ENCODE data around the gene PIK3R2. TPM values are rescaled to one million over a fixed set of nuclear protein-coding genes. Genes with fewer than 3 reads are reported as not detected.

Gene PIK3R2
- total RNA-seq (2021) = 42.8 and 45.1 TPM in 2 replicates
- long read RNA-seq, partial matches to known transcripts = 0 of 1 reads
- long read RNA-seq, other reads (novel, unspliced or antisense) = 0 of 1 reads

DNA sequence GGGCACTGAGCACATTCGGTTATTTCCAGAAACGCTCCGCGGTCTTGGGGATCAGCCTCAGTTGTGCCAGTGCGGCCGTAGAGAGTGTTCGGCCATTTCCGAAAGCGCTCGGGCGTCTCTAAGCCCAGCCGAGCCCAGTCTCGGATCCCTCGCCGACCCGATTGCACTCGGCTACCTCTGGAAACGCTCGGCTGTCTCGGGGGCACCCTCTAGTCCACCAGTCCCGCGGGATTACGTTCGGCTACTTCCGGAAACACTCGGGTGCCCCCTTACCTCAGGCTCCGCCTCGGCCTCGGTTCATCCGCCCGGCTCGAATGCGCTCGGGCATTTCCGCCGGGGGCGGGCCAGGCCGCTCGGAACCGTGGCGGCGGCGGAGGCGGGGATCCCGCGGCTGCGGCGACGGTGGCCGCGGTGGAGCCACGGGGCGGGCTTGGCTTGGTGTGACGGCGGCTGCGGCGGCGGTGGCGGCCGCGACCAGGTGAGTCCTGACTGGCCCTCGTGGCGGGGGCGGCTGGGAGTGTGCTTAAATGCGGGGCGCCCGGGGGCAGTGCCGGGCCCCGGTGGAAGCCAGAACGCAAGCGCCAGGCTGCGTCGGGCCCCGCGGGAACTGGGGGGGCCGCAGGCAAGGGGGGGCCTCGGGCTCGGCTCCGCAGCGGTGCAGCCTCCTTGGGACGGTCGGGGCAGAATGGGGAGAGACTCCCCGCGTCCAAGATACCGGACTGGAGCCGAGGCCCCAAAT is at the start of gene PIK3R2:
PIK3R2 (plus strand) TSS at position 347 of the 739 bp plus-strand sequence. CDS start 2,717 bp downstream, outside the sequence.
- no peak within 1 kb of the TSS for H2AFZ ChIP-seq (ENCODE audit: low read length)
- peaks cover 4% of the 10 kb centered on the region for H4K20me1 ChIP-seq (ENCODE audit: control insufficient read depth, insufficient read depth, insufficient read length)
- H3K27me3 ChIP-seq (ENCODE audit: insufficient read depth, low read length) = no peaks in the 10 kb centered on the region
- H3K79me1 ChIP-seq (ENCODE audit: insufficient read depth, low read depth, low read length, poor library complexity, severe bottlenecking) = no peaks in the 10 kb centered on the region
- peak within 1 kb of the TSS; percentile 62 for H3K4me2 ChIP-seq (ENCODE audit: insufficient read depth, insufficient read length, low read length)
- Mint-ChIP-seq H3K36me3 (ENCODE audit: insufficient read depth in 1 of 3, low read depth in 3 of 3) (peaks cover 7 to 13% (median 9%) of the 10 kb centered on the region in 3 experiments; a peak in 5 of 7 replicates), H3K27me3 (ENCODE audit: low read depth) (no peaks in the 10 kb centered on the region; the same call in 1 of the 2 replicates), H3K27ac (peak within 1 kb of the TSS; percentile 98 to 99 (median 99)), H3K9me3 (no peaks in the 10 kb centered on the region), H3K4me3 (peak within 1 kb of the TSS; percentile 75 to 84), H3K4me1 (peaks cover 15 to 30% of the 10 kb centered on the region in 2 experiments)
- H4K8ac ChIP-seq (replicated peaks; ENCODE audit: insufficient read length, low read depth, low read length) = no peak within 1 kb of the TSS
- no peak; the same call in 1 of the 3 replicates for TF ChIP-seq CTCF (conservative IDR thresholded peaks at IDR 0.05)
- no CpG with 5 or more reads among the region's 86 CpGs for WGBS (ENCODE audit: extremely low coverage, insufficient read length, low lambda C conversion rate)
- H3K9me3 ChIP-seq (ENCODE audit: control insufficient read depth, low read depth, low read length) = no peaks in the 10 kb centered on the region
- peaks cover 8% of the 10 kb centered on the region for H3K23me2 ChIP-seq (ENCODE audit: insufficient read length, low read depth, low read length, poor library complexity, severe bottlenecking)
- H2BK20ac ChIP-seq (ENCODE audit: low read depth, low read length, poor library complexity, severe bottlenecking) = no peak within 1 kb of the TSS
- H3K23ac ChIP-seq (ENCODE audit: insufficient read length, low read depth, low read length) = no peak within 1 kb of the TSS
- peak within 1 kb of the TSS; percentile 95 for H3K9ac ChIP-seq (ENCODE audit: extremely low read depth, insufficient read length, low read length)
- H4K91ac ChIP-seq (ENCODE audit: insufficient read length, low read depth, low read length) = no peak within 1 kb of the TSS
- H3K14ac ChIP-seq (ENCODE audit: insufficient read depth, low read length) = peak within 1 kb of the TSS; percentile 96
- no peak within 1 kb of the TSS for H3T11ph ChIP-seq (ENCODE audit: low read length)
- no peak within 1 kb of the TSS for H2AK5ac ChIP-seq (ENCODE audit: insufficient read length, low read length)
- no peak within 1 kb of the TSS for H2BK12ac ChIP-seq (ENCODE audit: insufficient read length, low read depth, low read length)
- peak; percentile 98 for DNase-seq
- no peaks in the 10 kb centered on the region for H3K79me2 ChIP-seq (ENCODE audit: insufficient read depth, low read length)
- no peak within 1 kb of the TSS for H2BK120ac ChIP-seq (ENCODE audit: low read depth, low read length, poor library complexity, severe bottlenecking)
- H3K4ac ChIP-seq (ENCODE audit: low read depth, low read length) = no peak within 1 kb of the TSS
- peak within 1 kb of the TSS; percentile 94 for H3K18ac ChIP-seq (ENCODE audit: insufficient read length, low read depth, low read length)
- no peak within 1 kb of the TSS for H3K56ac ChIP-seq (ENCODE audit: insufficient read length, low read depth, low read length)
- no peak within 1 kb of the TSS for H4K5ac ChIP-seq (ENCODE audit: insufficient read length, low read depth, low read length)
- H2BK5ac ChIP-seq (ENCODE audit: insufficient read length, low read length) = no peak within 1 kb of the TSS
- no peaks in the 10 kb centered on the region for H3K4me1 ChIP-seq (ENCODE audit: insufficient read depth, low read length)
- no peak within 1 kb of the TSS for H2BK15ac ChIP-seq (ENCODE audit: low read depth, low read length)
- no peak within 1 kb of the TSS for H3K27ac ChIP-seq (ENCODE audit: insufficient read length, low read depth, low read length)

All from H9 (cell line).